Tibial nerve (tissue), 4 donors: ENCODE measurements around the gene RSPO3. TPM values are rescaled to one million over a fixed set of nuclear protein-coding genes. Genes with fewer than 3 reads are reported as not detected.
A peak's percentile ranks its signal among the peaks of the same experiment; 100 is the strongest.
"Not testable (repeated sequence)": the region's sequence is repeated elsewhere in the genome, so short reads cannot be mapped to it uniquely, and the experiment has no call there.

Experiments
- DNase-seq, 2 donors: peaks; one replicate each; pipeline ENCODE4 v3.0.0-alpha.2; 2019; ENCODE audit warnings: low spot score in 2 of 2
- H3K27ac ChIP-seq, 4 donors: fragments of 200-600 bp; sonication (generic) in 3 of 4; one replicate each; pipeline ENCODE4 v1.5.1; 2017 to 2019; ENCODE audit warnings: mild to moderate bottlenecking in 1 of 4
- H3K27me3 ChIP-seq, 2 donors: fragments of 200-600 bp; sonication (generic) in 1 of 2; one replicate each; pipeline versions ENCODE4 v1.5.1 to v1.6.0; 2017 to 2019
- H3K36me3 ChIP-seq, 3 donors: fragments of 200-600 bp; sonication (generic); one replicate each; pipeline ENCODE4 v1.5.1; 2018 to 2019
- H3K4me1 ChIP-seq, 4 donors: fragments of 200-600 bp; sonication (generic) in 3 of 4; one replicate each; pipeline ENCODE4 v1.5.1; 2017 to 2019
- H3K4me3 ChIP-seq, 4 donors: fragments of 200-600 bp; sonication (generic) in 3 of 4; one replicate each; pipeline ENCODE4 v1.5.1; 2017 to 2019; ENCODE audit warnings: mild to moderate bottlenecking in 1 of 4, moderate library complexity in 1 of 4
- H3K9me3 ChIP-seq, 4 donors: fragments of 200-600 bp; sonication (generic) in 3 of 4; one replicate each; pipeline ENCODE4 v1.5.1; 2017 to 2019
- CTCF ChIP-seq, 5 experiments: fragments of 200-600 bp in 3 of 5; fragments of 450-650 bp in 2 of 5; sonication (generic) in 3 of 5; IDR thresholded peaks; one replicate each; pipeline ENCODE4 v1.5.1; 2016 to 2019; ENCODE audit warnings: antibody characterized with exemption in 5 of 5, mild to moderate bottlenecking in 3 of 5, moderate library complexity in 2 of 5
- EP300 ChIP-seq, 2 donors: sonication (generic); formaldehyde crosslinking; IDR thresholded peaks; one replicate each; pipeline ENCODE4 v1.6.1; 2017; ENCODE audit warnings: antibody characterized with exemption in 2 of 2, mild to moderate bottlenecking in 1 of 2
- POLR2A ChIP-seq, 2 donors: fragments of 450-650 bp; IDR thresholded peaks; one replicate each; pipeline ENCODE4 v1.6.1; 2017; ENCODE audit warnings: antibody characterized with exemption in 2 of 2, mild to moderate bottlenecking in 2 of 2, moderate library complexity in 2 of 2
- WGBS, 2 donors: methylation state at CpG; one replicate each; pipeline ENCODE4 v1.1.5; 2018; 5-methylcytosine and 5-hydroxymethylcytosine counted together
- total RNA-seq, 4 donors: library from RNA; depleted of rRNA; stranded (reverse); fragments of >200 nt; gene quantifications; one replicate each; pipeline ENCODE4 v1.1.0, GENCODE V29; 2016

RSPO3 gene
- total RNA-seq, 4 donors from 2014 or later = 10.2 to 24.1 (median 19.6) TPM

- Histone ChIP-seq H3K9me3 (no peaks in the 10 kb centered on the region), H3K4me1 (no peaks in the 10 kb centered on the region), H3K4me3 (no peak overlapping the region), H3K27ac (no peak overlapping the region), H3K36me3 (no peaks in the 10 kb centered on the region), H3K27me3 (no peaks in the 10 kb centered on the region)
- no peak for TF ChIP-seq CTCF (IDR thresholded peaks at IDR 0.05)
- TF ChIP-seq POLR2A (IDR thresholded peaks at IDR 0.05) = no peak
- no peak for TF ChIP-seq EP300 (IDR thresholded peaks at IDR 0.05)
- no peak for DNase-seq
These were observed 93.9 kb downstream of the RSPO3 start for GRCh38 chr6:127212376-127212775.

- not testable (repeated sequence) for H3K9me3 ChIP-seq, H3K36me3 ChIP-seq, H3K4me3 ChIP-seq, H3K27me3 ChIP-seq, H3K27ac ChIP-seq, DNase-seq, H3K4me1 ChIP-seq
- 92 to 97% methylated on average over 13 of the region's 13 CpGs for WGBS, 2 donors
These were observed 95.6 kb downstream of the RSPO3 start for GRCh38 chr6:127214032-127214431.

DNA sequence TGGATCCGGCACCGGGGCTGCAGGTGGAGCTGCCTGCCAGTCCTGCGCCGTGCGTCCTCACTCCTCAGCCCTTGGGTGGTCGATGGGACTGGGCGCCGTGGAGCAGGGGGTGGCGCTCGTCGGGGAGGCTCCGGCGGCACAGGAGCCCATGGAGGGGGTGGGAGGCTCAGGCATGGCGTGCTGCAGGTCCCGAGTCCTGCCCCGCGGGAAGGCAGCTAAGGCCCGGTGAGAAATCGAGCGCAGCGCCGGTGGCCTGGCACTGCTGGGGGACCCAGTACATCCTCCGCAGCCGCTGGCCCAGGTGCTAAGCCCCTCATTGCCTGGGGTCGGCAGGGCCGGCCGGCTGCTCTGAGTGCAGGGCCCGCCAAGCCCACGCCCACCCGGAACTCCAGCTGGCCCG lies 96.1 kb downstream of the RSPO3 start:
- whole genome bisulfite sequencing, 2 donors = 90 to 98% methylated on average over 10 to 31 of the region's 31 CpGs

GRCh38 chr6:127215931-127216330 lies 97.5 kb downstream of the RSPO3 start:
- no peak for DNase-seq
- Histone ChIP-seq H3K4me3 (no peak overlapping the region), H3K27ac (no peak overlapping the region), H3K4me1 (peaks cover 0 to 4% (median 0%) of the 10 kb centered on the region in 4 donors), H3K36me3 (no peaks in the 10 kb centered on the region), H3K9me3 (no peaks in the 10 kb centered on the region), H3K27me3 (no peaks in the 10 kb centered on the region)
- WGBS, 2 donors = 81 to 84% methylated on average over 1 of the region's 1 CpG
- TF ChIP-seq EP300 (IDR thresholded peaks at IDR 0.05) (no peak), POLR2A (IDR thresholded peaks at IDR 0.05) (no peak), CTCF (IDR thresholded peaks at IDR 0.05) (no peak)

More for the DNA sequence above, 96.1 kb downstream of the RSPO3 start:
- H3K27ac ChIP-seq, H3K9me3 ChIP-seq, H3K36me3 ChIP-seq, H3K27me3 ChIP-seq, H3K4me3 ChIP-seq, H3K4me1 ChIP-seq, DNase-seq: not testable (repeated sequence)

DNA sequence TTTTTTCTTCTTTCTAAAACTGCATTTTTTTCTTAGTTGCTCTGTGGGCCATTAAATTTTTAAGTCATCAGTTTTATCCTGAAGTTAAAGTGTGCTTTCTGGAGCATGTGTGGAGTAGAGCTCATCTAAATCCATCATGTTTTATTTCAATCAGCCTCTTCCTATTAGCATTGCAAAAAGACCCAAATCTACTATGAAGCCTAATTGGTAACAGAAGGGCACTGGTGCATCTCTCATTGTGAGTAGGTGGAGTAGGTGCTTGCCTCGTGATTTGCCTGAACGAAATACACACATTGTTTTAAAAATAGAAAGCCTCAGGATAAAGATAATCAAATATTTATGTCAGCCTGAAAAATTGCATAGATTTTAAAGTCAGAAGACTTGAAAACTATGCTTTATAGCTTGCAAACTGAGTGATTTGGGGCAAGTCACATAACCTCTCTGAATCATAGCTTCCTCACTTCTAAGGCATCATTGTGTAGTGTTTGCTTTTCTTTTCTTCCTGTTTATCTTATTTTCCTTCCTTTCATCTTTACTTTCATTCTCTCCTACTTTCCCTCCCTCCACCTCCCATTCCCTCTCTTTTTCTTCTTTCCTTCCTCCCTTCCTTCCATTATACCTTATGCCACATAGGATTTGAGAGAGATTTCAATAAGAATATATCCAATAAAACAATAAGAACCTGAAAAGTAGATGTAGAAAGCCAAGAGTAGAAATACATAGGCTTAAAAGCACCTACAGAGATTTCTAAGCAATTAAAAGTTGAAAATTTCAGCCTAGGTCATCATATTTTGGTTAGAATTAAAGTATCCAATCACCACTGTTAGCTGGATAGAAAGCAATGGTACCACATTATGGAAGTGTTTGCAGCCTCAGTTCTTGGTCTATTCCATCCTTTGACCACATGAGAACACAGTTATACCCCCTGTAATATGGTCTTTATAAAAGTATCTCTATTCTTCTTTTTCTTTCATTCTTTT lies 98.6 kb downstream of the RSPO3 start:
- DNase-seq = no peak
- Histone ChIP-seq H3K27me3 (no peaks in the 10 kb centered on the region), H3K27ac (no peak overlapping the region), H3K36me3 (no peaks in the 10 kb centered on the region), H3K9me3 (no peaks in the 10 kb centered on the region), H3K4me1 (peaks cover 0 to 4% (median 0%) of the 10 kb centered on the region in 4 donors), H3K4me3 (no peak overlapping the region)
- 41 to 50% methylated on average over 2 of the region's 2 CpGs for whole genome bisulfite sequencing, 2 donors
- TF ChIP-seq CTCF (IDR thresholded peaks at IDR 0.05) (no peak), EP300 (IDR thresholded peaks at IDR 0.05) (no peak), POLR2A (IDR thresholded peaks at IDR 0.05) (no peak)

- Histone ChIP-seq H3K4me1 (peaks cover 0 to 4% (median 0%) of the 10 kb centered on the region in 4 donors), H3K36me3 (no peaks in the 10 kb centered on the region), H3K4me3 (no peak overlapping the region), H3K9me3 (no peaks in the 10 kb centered on the region), H3K27ac (peak overlapping the region in 1 of 4 donors; percentile 1), H3K27me3 (no peaks in the 10 kb centered on the region)
- TF ChIP-seq POLR2A (IDR thresholded peaks at IDR 0.05) (no peak), CTCF (IDR thresholded peaks at IDR 0.05) (no peak), EP300 (IDR thresholded peaks at IDR 0.05) (no peak)
- DNase-seq = peak in 1 of 2 donors; percentile 19
- WGBS, 2 donors = 64 to 72% methylated on average over 1 of the region's 1 CpG
These were observed 101.4 kb downstream of the RSPO3 start for GRCh38 chr6:127219869-127220268.
